IPS DF 4.7 (cell line): ENCODE results near the gene ZNF443.
"Not testable (repeated sequence)": the region's sequence is repeated elsewhere in the genome, so short reads cannot be mapped to it uniquely, and the experiment has no call there.

Experiments
- DNase-seq: peaks from one replicate; pipeline ENCODE4 v3.0.0-alpha.2; 2013; ENCODE audit warnings: low spot score; ENCODE audit errors: extremely low read depth

The ZNF443 gene

DNA sequence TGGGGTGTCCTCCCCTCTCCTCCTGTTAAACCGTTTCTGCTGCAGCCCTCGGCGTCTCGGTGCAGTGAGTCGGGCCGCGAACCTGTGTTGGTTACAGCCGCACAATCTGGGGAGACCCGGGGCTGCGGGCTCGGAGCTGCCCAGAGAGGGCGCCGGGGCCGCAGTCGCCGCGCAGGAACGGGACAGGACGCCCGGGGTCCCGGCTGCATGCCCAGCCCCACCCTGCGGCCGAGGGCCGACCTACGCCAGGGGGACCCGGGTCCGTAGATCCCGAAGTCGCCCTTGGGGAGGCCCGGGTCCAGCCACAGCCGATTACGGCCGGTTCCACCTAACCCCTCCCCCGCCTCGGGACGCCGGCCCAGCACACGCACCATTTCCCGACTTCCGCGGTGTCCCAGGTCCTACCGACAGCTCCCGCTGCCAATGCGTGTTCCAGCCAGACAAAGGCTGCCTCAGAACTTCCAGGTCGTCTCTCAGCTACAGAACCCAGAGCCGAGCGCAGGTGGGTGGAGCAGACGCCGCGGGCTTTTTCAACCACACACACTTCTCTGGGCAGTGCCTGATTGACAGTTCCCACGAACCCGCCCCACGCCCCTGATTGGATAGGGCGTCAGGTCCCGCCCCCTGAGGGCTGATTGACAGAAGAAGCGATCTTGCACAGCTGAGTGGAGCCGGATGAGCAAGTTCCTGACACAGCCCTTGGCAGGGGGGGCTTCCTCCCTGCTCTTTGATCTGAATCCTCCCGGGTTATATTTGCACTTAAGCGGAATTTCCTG lies at the start of gene ZNF443:
Gene ZNF443 (minus strand): TSS at position 481 of the 776 bp plus-strand sequence. CDS start 107 bp downstream, at position 374.
- peak; percentile 93 for DNase-seq

DNA sequence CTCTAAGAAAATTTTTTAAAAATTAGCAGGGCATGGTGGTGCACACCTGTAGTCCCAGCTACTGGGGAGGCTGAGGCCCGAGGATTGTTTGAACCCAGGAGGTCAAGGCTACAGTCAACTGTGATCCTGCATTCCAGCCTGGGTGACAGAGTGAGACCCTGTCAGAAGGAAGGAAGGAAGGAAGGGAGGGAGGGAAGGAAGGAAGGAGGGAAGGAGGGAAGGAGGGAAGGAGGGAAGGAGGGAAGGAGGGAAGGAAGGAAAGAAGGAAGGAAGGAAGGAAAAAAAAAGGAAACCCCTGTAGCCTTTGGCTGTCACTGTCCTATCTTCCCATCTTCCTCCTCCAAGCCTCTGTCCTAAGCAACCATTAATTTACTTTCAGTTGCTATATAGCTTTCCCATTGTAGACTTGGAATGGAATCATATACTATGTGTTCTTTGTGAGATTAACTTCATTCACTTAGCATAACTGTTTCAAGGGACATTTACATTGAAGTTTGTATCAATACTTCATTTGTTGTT lies 45.5 kb upstream of the ZNF443 start:
- DNase-seq, result not testable (repeated sequence)

DNA sequence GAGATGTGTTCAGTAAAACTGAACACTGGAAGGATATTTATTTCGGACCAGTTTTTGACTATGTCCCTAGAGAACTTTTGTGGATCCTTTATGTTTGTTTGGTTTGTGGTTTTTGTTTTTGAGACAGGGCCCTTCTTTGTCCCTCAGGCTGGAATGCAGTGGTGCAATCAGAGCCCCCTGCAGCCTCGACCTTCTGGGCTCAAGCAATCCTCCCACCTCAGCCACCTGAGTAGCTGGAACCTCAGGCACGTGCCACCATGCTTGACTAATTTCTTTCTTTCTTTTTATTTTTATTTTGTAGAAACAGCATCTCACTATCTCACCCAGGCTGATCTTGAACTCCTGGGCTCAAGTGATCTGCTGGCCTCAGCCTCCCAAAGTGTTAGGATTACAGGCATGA lies 44.8 kb upstream of the ZNF443 start:
- DNase-seq, result no peak

DNA sequence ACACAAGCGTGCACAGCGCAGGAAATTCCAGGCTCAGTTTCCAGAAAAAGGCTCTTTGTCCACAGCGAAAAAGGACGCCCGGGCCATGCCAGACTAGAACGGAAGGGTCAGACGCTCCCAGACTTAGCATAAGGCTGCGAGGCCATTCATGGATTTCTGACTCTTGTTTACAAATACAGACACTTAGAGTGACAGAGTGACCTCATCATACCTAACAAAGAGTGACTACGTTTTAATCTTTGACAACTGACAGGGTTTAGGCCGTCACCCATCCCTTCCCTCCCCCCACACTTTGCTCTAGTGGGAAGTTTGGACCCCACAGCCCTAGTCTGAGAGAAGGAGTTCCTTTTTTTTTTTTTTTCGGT lies 44.2 kb upstream of the ZNF443 start:
- DNase-seq, result no peak

DNA sequence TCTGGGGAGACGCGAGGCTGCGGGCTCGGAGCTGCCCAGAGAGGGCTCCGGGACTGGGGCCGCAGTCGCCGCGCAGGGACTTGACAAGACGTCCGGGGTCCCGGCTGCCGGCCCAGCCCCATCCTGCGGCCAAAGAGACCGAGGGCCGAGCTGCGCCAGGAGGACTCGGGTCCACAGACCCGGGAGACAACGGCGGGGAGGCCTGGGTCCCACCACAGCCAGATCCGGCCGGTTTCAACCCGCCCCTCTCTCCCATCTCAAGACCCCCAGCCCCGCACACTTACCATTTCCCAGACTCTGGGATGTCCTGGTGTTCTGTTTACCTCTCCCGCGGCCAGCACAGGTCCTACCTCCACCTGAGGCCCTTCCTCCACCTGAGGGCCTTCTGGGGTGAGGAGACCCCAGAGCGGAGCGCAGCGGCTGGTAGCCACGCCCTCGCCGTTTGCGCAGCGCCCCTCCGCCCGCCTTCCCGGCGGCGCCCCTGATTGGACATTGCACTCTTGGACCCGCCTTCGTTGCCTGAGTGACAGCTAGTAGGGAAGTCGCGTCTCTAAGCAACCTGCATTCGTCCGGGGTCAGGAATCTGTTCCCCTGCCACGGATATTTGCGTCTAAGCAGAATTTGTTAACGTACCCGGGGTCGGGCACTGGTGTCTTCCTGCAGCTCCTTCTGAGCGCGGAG lies 43.7 kb upstream of the ZNF443 start, which contains the start of gene ZNF709:
Gene ZNF709 (minus strand): TSS at position 446 of the 681 bp plus-strand sequence. CDS start 159 bp downstream, at position 287.
- peak; percentile 68 for DNase-seq

DNA sequence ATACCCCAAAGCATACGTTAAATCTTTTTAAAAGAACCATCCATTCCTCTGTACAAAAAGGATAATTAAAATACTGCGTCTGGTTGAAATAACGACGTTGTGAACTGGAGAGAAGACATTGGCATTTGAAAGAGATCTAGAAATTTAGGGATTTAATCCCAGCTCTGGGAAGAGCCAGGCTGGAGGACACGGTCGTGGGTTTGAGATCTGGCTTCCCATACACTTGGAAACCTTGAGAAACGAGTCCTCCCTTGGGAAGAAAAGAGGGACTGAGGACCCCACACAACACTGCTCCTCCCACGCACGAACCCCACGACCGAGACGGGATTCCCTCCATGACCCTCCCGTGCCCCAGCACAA lies 43.2 kb upstream of the ZNF443 start:
- DNase-seq, result no peak

DNA sequence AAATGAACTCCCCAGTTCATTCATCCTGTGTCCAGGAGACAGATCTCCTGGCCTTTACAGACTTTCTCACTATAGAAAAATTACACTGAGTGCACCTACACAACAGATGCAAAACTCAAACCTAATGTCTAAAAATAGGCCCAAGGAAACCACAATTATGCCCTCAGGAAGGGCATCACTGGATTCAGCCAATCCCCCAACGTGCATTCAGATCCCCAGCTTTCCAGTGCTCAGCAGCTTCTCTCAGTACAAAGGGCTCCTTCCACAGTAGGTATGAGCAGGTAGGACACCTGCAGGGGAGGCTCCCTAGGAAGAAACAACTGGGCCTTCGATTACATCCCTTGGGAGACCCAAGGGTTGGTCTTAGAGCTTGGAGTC lies 41.7 kb upstream of the ZNF443 start:
- no peak for DNase-seq

DNA sequence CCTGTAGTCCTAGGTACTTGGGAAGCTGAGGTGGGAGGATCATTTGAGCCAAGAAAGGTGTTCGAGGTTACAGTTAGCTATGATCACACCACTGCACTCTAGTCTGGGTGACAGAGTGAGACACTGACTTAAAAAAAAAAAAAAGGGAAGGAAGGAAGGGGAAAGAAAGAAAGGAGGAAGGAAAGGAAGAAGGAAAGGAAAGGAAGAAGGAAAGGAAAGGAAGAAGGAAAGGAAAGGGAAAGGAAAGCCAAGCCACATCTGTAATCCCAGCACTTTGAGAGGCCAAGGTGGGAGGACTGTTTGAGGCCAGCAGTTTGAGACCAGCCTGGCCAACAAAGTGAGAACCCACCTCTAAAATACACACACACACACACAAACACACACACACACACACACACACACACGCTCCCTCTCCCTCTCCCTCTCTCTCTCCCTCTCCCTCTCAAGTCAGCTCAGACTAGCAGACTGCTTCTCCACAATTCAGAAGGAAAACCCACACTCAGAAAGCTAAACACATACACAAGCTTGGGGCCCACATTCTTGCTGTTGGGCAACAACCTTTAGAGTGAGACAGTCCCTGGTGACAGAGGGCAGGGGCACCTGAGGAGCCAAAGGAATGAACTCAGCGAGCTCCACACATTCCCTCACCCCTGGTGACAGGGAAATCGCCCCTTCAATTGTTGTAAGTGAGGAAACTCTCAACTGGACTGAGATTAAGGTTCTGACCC lies 41.1 kb upstream of the ZNF443 start:
- DNase-seq, result no peak

DNA sequence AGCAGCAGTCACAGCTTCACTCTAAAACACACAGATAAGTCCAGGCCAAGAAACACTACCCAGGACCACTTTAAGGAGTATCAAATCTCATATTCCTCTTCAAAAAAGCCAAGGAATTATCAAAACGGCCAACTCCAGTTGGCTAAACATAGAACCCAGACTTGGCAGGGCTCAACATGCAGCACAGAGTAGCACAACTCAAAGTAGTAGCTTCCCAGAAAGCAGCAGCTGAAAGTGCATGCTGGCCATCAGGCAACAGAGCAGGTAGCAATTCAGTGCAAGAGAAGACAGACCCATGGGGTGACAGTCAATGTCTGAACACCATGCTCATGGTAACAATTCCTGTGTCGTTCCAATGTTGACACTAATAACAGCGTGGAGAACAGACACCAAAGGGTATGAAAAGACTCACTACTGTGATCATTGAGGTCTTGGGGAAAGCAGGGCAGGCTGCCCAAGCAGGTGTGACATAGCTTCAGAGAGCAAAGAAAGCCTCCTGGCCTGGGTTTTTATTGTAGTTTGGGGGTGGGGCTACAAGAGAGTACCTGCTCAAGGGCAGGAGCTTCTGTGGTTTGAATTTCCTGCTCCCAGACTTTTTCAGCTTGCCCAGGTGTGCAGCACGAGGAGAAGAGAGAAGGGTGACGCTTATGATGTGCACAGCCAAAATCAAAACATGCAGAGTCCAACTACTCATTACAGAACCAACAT lies 37.6 kb upstream of the ZNF443 start:
- DNase-seq, result no peak

DNA sequence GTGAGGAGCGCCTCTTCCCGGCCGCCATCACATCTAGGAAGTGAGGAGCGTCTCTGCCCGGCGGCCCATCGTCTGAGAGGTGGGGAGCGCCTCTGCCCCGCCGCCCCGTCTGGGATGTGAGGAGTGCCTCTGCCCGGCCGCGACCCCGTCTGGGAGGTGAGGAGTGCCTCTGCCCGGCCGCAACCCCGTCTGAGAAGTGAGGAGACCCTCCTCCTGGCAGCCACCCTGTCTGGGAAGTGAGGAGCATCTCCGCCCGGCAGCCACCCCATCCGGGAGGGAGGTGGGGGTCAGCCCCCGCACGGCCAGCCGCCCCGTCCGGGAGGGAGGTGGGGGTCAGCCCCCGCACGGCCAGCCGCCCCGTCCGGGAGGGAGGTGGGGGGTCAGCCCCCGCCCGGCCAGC lies 26.8 kb upstream of the ZNF443 start:
- DNase-seq, result not testable (repeated sequence)

DNA sequence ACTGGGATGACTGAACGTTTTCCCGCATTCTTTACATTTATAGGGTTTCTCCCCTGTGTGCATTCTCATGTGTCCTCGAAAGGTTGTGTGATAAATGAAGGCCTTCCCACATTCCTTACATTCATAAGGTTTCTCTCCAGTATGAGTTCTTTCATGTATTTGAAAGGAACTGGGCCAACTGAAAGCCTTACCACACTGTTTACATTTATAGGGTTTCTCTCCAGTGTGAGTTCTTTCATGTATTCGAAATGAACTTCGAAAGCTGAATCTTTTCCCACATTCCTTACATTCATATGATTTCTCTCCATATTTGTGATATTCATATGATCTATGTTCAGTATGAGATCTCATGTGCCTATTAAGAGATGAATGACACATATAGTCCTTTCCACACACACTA lies 24.4 kb upstream of the ZNF443 start:
- DNase-seq, result no peak

DNA sequence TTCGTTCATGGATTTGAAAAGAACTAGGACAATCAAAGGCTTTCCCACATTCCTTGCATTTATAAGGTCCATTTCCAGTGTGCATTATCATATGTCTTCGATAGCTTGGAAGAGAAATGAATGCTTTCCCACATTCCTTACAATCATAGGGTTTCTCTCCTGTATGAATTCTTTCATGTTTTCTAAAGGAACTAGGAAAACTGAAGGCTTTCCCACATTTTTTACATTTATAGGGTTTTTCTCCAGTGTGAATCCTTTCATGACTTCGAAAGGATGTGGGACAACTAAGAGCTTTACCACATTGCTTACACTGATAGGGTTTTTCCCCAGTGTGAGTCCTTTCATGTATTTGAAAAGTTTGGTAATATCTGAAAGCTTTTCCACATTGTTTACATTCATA lies 23.9 kb upstream of the ZNF443 start:
- no peak for DNase-seq

DNA sequence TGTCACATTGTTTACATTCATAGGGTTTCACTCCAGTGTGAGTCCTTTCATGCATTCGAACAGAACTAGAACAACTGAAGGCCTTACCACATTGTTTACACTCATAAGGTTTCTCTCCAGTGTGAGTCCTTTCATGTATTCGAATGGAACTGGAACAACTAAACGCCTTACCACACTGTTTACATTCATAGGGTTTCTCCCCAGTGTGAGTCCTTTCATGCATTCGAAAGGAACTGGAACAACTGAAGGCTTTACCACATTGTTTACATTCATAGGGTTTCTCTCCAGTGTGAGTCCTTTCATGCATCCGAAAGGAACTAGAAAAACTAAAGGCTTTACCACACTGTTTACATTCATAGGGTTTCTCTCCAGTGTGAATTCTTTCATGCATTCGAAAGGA lies 23.3 kb upstream of the ZNF443 start:
- DNase-seq, result not testable (repeated sequence)

DNA sequence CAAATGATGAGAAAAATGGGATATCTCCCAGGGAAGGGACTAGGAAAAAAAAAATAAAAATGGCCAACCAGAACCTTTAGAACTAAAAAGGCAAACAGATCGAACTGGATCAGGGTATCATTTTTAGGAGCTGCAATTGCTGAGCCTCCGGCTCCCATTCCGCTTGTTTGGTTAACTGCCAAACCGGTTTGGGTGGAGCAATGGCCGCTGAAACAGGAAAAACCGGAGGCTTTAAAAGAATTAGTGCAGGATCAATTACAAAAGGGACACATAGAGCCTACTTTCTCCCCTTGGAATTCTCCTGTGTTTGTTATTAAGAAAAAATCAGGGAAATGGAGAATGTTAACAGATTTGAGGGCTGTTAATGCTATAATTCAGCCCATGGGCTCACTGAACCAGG lies 12.7 kb upstream of the ZNF443 start:
- no peak for DNase-seq

DNA sequence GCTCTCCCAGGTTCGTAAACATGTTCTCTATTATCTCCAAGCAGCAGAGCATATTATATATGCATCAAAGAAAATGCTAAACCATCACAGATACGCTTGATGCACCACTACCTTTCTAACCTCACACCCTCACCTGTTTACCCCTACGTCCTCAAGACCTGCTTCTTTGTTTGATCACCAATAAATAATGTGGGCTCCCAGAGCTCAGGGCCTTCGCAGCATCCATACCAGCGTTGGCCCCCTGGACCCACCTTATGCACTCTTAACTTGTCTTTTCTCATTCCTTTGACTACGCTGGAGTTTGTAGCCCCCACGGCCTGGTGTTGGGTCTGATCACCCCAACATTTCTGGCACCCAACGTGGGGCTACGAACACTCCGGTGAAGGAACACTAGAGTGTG lies 10.0 kb upstream of the ZNF443 start:
- no peak for DNase-seq

DNA sequence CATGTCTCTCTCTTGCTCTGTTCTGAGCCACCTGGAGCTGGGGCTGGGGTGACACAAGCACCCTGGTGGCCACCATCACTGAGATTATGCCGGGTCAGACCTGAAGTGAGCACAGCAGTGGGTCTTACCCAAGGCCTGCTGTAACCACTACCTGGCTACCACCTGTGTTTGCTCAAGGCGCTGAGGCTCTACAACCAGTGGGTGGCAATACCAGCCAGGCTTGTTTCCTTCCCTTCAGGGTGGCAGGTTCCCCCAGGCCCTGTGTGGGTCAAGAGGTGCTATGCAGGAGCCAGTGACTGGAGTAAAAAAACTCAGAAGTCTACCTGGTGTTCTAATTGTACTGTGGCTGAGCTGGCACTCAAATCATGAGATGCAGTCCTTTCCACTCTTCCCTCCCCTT lies 8.0 kb upstream of the ZNF443 start:
- no peak for DNase-seq

DNA sequence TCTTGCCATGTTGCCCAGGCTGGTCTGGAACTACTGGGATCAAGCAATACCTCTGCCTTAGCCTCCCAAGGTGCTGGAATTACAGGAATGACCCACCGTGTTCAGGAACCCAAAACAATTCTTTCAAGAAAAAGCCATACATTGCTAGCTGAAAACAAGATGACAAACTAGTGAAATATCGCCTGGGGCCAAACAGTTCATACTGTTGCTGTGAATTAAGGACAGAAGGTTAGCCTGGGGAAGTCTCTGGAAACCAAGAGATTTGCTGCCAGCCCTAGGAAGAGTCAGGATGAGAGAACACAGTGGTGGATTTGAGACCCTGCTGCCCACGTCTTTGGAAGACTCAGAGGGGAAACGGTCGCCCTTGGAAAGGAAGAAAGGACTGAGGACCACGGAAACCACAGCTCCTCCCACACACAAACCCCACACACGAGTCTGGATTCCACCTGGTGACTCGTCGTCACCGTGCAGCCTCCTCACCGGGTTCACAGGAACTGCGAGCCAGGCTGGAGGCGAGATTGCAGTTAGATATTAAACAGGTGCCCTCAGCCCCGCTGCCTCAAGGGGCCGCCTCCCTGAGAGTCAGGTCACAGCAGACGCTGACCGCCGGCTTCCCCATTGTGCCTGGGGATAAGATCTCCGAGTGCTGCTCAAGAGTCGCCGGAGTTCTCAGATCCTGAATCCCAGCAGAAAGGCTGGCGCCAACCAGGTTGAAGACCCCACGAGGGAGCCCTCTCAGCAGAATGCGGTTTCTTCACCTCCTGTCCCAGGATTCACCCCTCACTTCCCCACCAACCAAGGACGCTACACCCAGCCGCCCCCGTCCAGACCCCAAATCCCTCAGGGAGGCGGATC lies 908 bp downstream of the ZNF443 start:
- not testable (repeated sequence) for DNase-seq

DNA sequence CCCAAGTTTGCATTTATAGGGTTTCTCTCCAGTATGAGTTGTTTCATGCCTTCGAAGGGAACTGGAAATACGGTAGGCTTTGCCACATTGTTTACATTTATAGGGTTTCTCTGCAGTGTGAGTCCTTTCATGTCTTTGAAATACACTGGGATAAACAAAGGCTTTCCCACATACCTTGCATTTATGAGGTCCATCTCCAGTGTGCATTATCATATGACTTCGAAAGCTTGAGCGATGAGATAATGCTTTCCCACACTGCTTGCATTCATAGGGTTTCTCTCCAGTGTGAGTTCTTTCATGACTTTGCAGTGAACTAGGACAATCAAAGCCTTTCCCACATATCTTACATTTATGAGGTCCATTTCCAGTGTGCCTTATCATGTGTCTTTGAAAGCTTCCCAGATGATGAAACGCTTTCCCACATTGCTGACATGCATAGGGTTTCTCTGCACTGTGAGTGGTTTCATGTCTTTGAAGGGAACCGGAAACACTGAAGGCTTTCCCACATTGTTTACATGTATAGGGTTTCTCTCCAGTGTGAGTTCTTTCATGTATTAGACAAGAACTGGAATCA lies 10.0 kb downstream of the ZNF443 start:
- DNase-seq, result not testable (repeated sequence)

DNA sequence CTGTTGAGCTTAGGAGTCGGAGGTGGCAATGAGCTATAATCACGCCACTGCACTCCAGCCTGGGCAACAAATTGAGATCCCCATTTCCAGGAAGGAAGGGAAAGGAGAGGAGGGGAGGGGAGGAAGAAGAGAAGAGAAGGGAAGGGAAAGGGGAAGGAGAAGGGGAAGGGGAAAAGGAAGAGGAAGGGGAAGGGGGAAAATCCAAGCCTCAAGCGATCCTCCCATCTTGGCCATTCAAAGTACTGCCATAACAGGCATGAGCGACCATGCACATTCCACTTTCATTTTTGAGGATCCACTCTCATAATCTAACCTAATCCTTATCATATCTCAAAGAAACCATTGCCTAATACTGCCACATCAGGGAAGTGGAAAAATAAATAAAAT lies 14.9 kb downstream of the ZNF443 start:
- no peak for DNase-seq

DNA sequence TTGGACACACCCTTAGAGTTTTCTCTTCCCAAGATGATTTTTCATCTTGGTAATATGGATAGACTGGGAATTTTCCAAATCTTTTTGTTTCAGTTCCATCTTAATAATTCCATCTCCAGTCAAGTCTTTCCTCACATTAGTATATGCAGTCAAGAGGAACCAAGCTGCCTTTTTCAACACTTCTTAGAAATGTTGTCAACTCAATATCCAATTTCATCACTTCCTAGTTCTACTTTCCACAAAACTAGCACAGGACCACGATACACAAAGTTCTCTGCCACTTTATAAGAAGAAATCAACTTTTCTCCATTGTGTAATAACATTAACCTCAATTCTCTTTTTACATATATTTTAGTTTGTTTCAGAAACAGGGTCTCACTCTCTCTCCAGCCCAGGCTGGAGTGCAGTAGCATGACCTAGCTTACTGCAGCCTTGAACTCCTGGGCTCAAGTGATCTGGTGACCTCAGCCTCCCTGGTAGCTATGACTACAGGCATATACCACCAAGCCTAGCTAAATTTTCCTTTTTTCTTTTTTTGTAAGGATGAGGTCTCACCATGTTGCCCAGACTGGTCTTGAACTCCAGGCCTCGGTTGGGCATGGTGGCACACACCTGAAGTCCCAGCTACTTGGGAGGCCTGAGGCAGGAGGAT lies 15.5 kb downstream of the ZNF443 start:
- DNase-seq, result no peak
